Dedifferentiated amniotic fluid mesenchymal stem cell (primary cell): ENCODE results near the gene SMOC1.
"Not testable (repeated sequence)": the region's sequence is repeated elsewhere in the genome, so short reads cannot be mapped to it uniquely, and the experiment has no call there.

Source experiments
- DNase-seq: peaks from one replicate; pipeline ENCODE4 v3.0.0-alpha.2; 2016; ENCODE audit errors: extremely low spot score

Gene SMOC1

DNA sequence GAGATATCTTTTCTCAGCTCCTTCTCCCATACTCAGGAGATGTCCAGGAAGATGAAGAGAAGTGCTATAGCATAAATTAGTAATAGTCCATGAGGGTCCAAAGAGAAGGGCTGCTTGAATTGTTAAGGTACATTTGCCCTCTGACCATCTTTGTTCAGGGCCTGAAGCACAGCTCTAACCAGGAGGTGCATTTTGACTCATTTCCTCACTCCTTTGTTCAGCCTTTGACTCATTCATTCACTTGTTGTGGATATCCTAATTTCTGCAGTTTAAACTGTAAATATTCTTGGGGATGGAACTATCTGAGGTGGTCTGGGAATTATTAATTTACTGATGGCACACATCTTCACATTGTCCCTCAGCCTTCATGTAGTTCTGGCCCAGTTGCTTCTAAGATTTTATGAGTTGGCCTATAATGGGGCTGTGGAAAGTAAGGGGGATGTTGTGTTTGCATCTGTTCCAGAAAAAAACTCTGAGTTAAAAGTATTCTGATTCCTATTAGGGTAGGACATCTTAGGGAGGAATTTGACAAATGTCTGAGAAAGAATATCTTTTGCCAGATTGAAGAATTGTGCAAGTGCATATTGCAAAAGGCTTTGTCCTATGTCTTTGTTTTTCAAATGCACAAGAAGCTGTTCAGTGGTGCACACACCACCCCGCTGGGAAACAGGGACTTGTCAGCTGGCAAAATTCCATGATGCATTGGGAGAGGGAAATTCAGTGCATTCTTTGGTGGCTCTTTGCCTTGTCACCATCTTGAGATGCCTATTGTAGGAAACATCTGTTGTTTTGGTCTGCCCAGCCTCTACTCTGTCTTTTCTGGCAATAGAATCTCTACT, 22.1 kb downstream of the SMOC1 start:
- DNase-seq: no peak

DNA sequence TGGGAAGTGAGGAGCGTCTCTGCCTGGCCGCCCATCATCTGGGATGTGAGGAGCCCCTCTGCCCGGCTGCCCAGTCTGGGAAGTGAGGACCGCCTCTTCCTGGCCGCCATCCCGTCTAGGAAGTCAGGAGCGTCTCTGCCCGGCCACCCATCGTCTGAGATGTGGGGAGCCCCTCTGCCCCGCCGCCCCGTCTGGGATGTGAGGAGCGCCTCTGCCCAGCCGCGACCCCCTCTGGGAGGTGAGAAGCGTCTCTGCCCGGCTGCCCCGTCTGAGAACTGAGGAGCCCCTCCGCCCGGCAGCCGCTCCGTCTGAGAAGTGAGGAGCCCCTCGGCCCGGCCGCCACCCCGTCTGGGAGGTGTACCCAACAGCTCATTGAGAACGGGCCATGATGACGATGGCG, 23.8 kb downstream of the SMOC1 start:
- not testable (repeated sequence) for DNase-seq

DNA sequence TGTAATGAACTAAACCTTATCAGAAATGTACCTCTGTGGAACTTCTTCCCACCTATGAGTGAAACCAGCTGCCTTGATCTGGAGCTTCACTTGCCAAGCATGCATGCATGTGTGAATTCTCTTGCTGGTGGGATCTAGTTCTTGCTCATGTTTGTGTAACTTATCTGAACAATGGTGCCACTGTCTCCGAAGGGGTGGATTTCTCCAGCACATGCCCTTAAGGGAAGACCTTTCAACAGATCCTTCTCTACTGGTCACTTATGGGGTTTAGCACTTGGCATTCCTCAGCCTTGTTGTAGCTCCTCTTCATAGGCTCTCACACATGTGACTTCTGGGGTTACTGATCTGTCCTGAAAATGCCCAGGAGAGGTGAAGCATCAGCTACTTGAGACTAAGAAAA, 25.0 kb downstream of the SMOC1 start:
- no peak for DNase-seq

DNA sequence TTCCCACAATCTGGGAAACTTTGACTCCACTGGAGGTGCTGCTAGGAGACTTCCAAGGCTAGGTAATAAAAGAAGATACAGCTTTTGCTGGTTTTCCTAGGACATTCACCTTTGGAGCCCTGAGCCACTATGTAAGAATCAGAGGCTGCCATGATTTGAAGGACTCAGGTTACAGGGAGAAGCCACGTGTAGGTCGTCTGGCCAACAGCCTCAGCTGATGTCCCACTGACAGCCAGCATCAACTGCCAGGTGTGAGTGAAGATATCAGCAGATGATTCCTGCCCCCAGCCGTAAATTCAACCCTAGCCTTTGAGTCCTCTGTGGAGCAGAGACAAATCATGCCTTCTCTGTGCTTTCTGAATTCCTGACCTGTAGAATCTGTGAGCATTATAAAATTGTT, 27.0 kb downstream of the SMOC1 start:
- no peak for DNase-seq

DNA sequence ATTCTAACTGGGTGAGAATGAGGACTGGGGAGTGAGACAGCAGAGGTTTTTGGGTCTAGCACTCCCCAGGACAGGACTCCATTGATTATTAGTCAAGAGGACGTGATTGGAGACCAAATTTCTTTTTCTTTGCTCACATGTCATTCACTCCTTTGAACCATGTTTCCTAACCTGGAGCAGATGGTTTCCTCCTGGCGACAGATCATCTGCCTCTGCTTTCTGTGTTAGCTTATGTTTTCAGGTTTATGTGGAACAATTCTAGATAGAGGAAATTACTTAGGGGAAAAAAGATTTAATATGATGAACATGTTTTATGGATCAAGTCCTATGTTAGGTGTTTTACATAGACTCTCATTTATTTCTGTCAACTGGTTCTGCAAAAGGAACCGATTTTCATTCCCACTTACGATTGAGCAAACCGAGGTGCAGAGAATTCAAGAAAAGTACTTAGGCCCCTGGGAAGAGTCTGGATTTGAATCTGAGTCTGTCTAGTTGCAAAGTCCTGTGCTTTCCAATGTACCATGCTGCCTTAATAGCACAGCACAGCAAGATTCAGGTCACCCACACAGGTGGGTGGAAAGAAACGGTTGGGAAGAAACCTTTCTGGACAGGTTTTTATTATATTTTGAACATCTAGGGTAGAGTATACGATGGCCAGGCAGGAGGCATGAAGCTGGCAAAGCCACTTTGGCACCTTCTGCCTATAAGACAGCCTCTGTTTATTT, 30.8 kb downstream of the SMOC1 start:
- DNase-seq: no peak

DNA sequence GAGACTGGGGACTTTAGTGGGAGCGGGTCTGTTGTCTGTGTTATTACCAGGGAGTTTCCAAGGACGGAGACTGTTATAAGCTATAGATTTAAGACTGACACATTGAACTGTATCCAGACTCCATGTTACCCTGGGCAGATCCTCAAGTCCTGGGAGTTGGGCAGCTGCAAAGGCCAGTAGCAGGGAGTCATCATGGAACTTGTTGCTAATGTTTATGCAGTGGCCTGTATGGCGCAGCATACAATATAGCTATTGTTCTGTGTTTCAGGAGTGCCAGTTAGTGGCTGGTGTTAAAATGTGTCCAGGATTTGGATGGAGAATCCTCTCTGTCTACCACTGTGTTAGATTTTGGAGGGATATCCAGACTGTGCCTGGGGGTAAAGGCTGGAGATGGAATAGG, 31.7 kb downstream of the SMOC1 start:
- DNase-seq: no peak

DNA sequence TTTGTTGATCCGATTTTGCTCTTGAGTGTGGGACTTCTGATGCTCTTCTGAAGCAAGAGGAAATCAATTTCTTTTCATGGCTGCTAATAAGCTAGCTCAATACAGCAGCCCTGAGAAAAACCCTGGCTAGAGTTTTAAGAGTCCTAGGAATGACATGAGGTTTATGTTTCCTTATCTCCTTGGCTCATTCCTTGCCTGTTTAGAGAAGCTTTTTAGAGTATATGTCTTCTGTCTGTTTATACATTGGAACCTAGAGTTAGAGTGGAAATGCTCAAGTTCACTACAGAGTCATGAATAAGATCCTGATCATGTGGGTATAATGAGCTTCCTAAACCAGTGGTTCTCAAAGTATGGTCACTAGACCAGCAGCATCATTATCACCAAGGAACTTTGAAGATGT, 34.5 kb downstream of the SMOC1 start:
- no peak for DNase-seq

DNA sequence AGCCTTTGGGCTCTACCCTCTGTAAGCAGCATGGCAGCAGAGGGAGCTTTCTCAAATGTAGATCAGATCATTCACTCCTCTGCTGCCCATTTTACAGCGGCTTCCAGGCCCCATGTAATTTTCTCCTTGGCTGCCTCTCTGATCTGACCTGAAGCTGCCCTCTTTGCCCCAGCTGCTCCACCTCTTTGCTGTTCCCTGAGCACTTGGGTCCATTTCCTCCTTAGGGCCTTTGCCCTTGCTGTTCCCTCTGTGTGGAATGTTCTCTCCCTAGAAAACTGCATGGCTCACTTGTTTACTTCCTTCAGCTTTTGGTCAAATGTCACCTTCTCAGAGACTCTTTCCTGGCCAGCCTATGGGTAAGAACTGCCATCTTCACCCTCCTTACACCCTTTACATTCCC, 37.2 kb downstream of the SMOC1 start:
- no peak for DNase-seq

DNA sequence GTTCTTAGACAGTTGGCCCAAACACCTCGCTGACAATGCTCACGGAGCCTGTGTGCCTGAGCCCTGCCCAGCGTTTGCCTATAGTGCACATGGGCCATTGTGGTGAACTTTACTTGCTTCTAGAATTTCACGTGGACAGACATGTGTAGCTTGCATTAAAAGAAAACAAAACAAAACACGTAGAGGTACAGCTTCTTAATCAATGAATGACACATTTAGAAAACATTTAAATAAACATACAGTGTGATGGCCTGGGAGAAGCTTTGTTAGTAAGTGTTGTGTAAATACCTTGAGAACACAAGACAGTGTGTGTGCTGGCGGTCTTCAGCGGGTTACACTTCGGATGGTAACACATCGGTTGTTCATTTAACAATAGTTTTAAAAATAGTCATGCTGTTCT, 38.1 kb downstream of the SMOC1 start:
- DNase-seq: no peak

DNA sequence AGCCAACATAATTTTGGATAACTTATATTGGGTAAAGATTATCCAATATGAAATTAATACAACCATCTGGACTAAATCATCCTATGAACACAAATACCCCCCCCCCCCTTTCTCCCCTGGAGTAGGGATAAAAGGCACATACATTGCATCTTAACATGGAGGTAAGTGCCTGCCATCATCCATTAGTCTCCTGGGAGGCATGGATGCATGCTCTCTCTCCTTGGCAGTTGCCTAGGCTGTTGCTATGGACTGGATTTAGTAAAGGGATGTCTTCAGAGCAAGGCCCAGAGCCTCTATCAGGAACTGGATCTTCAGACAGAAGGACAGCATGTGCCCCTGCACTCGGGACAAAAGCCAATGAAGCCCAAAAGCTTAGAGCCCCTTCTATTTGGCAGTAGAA, 40.6 kb downstream of the SMOC1 start:
- DNase-seq: no peak

DNA sequence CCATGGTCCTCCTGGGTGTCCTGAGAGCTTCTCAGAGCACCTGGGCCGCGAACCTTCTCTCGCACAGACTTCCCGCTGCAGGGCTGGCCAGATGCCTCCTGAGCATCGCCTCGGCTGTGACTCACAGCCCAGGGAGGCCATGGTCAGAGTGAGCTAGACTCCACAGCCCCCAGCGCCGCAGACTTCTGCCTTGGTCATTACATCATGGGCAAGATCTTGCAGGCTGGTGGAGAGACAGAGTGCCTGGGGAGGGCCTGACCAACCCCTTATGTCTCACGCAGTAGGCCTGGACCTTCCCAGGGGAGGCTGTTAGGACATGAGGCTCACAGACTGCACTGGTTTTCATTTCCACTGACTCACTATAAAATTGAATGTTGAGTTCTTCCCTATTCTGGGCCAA, 41.8 kb downstream of the SMOC1 start:
- DNase-seq: no peak

DNA sequence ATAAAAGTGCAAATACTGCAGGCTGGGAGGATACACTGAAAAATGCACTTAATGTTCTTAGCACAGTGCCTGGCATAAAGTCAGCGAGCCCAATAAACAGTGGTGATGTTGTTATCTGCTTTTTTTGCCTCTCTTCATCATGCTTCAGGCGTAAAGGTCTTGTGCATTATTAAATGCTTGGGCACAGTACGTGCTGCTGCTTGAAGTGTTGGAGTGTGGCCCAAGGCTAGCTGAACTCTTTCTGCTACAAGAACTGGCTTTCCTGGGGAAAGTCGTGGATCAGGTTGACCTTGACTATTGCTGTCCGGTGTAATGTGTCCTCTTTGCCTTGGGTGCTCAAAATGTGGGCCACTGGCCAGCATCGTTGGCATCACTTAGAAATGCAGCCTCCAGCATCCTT, 43.0 kb downstream of the SMOC1 start:
- DNase-seq: no peak

DNA sequence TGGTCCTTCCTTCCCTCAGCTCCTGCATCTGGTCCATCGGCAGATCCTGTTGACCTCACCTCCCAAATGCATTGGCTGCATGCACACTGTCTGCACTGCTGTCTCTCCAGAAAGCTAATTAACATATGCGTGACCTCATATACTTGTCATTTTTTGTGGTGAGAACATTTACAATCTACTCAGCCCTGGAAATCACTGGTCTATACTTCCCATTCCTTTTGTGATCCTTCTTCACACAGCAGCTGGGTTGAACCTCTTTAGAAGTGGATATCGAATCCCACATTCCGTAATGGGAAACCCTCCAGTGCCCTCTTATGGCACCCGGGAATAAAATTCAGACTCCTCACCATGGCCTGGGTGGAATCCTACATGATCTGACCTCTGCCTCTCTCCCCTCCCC, 45.0 kb downstream of the SMOC1 start:
- no peak for DNase-seq

DNA sequence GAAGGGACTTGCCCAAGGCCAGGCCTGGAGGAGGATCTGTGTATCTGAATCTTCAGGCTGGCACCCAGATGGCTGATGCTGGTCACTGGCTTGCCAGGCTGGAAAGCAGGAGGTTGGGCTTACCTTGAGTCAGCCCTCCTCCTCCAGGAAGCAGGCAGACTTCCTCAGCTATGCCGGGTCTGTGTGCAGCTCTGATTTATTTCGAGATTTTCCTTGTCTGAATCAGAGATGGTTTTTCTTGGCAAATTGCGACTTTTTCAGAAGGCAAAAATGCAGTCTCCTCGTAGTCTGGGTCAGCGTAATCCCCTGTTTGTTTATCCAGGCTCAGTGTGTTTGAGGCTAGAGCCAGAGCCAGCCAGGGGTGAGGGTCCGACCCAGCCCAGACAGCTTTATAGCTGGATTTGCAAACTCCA, 48.9 kb downstream of the SMOC1 start:
- no peak for DNase-seq

DNA sequence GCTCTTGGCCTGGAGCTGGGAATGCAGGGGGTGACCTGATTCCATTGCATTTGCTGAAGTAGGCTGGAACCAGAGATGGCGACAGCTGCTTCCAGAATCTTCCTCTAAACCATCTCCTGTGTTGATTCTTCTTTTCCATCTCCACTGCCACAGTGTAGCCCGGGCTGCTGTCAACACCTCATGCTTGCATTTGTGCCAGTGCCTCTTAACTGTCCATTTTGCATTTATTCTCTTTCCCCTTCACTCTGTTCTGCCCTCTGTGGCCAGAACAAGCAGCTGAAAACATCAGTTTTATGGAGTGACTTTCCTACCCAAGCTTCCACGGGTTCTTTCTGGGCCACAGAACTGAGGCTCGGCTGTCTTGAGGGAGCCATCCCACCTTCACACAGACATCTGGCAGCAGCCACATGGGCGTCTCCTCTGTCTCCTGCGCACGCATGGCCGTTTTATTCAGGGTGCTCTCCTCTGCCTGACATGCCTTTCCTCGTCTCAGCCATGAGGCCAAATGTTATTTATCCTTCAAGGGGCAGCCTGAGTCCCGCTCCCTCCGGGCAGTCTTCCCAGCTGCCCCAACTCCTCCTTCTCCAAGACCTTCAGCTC, 51.7 kb downstream of the SMOC1 start:
- no peak for DNase-seq

DNA sequence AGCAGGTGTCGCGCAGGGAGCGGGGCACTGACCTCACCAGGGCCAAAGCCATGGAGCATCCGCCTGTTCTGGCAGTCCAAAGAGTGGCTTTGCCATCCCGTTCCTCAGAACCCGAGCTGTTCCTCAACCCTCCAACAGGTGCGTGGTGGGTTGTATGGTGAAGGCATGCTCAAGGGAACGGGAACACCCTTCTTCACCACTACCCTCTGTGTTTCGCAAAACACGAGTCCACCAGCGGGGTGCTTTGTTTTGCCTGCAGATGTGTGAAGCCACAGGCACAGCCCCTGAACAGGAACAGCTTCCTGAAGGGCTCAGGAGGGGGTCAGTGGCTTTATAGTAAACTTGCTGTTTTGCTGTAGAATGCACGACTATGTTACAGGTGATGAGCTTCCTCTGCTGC, 52.7 kb downstream of the SMOC1 start:
- no peak for DNase-seq

DNA sequence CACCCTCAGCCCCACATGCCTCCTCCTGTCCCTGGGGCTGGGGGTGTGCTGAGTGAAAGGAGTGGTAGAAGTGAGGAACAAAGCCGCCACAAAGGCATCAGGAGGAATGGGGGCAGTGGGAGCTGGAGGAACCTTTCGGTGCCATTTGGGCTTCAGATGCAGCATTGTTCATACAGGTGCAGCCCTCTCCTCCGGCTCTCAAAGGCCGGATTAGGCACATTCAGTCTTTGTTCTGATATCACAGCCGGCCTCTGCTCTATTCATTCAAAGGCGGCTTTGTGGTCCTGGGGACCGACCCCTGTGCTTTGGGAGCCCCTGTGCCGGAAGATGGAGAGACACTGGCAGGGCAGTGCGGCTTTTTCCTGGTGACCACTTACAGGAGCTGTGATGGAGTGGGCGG, 53.2 kb downstream of the SMOC1 start:
- DNase-seq: no peak

DNA sequence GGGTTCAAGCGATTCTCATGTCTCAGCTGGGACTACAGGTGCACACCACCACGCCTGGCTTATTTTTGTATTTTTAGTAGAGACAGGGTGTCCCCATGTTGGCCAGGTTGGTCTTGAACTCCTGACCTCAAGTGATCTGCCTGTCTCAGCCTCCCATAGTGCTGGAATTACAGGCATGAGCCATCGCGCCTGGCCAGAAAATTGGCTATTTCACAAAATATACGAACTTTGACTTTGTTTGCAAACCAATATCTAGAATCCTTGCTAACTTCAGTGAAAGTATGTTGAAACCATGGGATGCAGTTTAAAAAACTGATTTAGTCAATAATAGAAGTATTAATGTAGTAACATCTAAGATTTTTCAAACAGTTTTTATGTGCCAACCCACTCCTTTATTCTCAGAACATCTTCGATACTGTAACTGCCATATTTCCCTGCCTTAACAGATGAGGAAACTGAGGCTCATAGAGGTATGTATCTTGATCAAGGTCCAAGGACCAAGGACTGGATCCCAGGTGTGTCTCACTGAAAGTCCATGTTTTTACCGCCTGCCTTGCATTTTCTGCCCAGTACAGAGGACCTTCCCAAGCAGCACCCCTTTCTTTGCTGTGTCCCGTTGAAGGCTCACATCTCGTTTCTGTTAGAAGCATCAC, 54.5 kb downstream of the SMOC1 start:
- no peak for DNase-seq

DNA sequence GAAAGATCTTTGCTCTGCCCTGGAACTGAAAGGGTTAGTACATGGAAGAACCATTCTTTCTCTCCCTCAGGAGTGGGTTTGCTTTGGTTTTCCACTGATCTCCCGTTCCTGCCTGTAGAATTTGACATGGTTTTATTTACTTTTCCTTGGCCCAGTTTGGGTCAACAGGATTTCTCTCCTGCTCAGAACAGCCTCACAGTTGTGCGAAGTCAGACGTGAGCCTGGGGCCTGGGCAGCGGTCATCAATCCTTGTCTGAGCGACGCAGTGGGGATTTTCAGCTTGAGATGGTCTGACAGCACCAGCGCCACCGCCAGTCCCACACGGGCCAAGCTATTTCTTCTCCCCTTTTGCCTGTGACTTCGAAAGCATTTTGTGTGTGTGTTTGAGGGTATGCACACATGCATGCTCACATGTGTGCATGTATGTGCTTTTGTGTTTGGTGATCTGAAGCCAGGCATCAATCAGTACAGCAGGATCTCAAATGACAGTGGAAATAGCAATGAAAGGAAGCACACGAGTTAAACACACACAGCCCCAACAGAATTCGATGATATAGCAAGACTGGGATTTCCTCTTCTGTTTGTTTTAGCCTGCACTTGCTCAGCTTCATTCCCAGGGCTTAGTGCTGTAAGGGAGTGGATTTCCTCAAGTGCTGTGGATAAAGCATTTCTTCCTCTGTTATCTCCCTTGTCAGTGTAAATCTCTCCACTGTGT, 58.3 kb downstream of the SMOC1 start:
- DNase-seq: no peak

DNA sequence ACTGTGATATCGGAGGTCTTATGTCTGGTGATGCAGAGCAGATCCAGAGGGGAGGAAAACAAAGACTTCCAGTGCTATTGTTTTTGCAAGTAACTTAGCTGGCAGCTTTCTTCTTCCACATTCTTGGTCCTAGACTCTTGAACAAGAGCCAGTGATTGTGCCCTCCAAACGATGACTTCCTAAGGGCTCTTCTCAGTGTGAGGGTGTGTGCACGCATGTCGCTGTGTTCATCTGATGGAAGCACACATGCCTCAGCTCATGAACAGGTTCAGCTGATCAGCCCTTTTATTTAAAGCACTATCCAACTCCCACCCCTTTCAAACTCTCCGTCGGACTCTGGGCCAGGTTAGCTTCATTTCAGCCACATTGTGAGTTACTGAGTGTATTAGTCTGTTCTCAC, 59.5 kb downstream of the SMOC1 start:
- DNase-seq: no peak

DNA sequence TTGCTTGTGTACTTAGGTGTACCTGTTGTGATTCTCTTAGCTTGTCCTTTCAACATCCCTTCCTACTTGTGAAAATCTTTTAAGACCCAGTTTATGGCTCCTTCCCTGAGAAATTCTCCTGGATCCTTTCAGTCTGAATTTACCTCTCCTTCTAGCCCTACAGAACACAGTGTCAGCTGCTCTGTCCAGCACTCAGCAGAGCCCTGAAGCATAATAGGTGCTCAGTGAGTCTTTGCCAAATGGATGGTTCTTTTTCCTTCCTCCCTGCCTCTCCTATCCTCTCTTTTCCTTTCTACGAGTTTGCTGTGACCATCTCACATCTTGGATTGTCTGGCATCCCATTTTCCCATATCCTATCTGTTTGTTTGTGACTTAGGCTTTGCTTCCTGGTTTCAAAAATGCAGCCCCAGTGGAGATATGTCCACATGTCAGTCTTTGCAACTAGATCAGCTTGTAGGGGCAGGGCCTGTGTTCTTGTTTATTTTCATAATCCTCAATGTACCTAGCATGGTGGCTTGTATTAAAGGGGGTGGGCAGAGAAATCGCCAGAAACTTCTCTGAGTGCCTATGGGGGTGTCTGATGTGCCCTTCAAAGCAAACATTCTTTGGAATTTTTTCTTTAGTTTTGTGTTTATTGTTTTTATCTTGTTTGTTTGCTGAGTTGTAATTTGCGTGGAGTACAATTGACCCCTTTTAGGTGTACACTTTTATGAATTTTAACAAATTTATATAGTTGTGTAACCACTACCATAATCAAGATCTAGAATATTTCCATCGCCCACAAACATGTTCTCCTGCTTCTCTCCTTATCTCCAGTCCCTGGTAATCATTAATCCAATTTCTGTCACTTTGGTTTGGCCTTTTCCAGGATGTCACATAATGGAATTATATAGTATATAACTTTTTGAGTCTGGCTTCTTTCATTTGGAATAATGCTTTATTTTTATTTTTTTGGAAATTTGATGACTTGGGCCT, 62.8 kb downstream of the SMOC1 start:
- no peak for DNase-seq
